WERI-Rb-1 (cell line): ENCODE measurements around the gene PAX8.

ENCODE experiments used
- DNase-seq: peaks from one replicate; pipeline ENCODE4 v3.0.0-alpha.2; 2020
- H3K27ac ChIP-seq: fragments of 250-450 bp; sonication (Bioruptor Pico); 2 replicates; pipeline ENCODE4 v1.5.1; 2020; ENCODE audit warnings: mild to moderate bottlenecking, moderate library complexity
- H3K27me3 ChIP-seq: fragments of 250-450 bp; sonication (Bioruptor Pico); 2 replicates; pipeline ENCODE4 v1.5.1; 2021; ENCODE audit warnings: mild to moderate bottlenecking, low read depth, moderate library complexity; ENCODE audit not compliant: insufficient read depth, severe bottlenecking
- H3K36me3 ChIP-seq: fragments of 250-450 bp; sonication (Bioruptor Pico); 2 replicates; pipeline ENCODE4 v1.5.1; 2020; ENCODE audit warnings: mild to moderate bottlenecking, moderate library complexity
- H3K4me3 ChIP-seq: 2 replicates; pipeline ENCODE4 v1.5.1; 2011; ENCODE audit warnings: low read depth, mild to moderate bottlenecking, control low read depth, low read length
- H3K9me3 ChIP-seq: fragments of 250-450 bp; sonication (Bioruptor Pico); 2 replicates; pipeline ENCODE4 v1.5.1; 2021; ENCODE audit warnings: mild to moderate bottlenecking, moderate library complexity; ENCODE audit not compliant: severe bottlenecking
- TF ChIP-seq, protein P1 (sequence below): IDR thresholded peaks from 2 replicates; pipeline ENCODE4 v1.5.1; 2011; ENCODE audit warnings: low read depth, mild to moderate bottlenecking, control low read depth, inconsistent platforms, low read length

The PAX8 gene

DNA sequence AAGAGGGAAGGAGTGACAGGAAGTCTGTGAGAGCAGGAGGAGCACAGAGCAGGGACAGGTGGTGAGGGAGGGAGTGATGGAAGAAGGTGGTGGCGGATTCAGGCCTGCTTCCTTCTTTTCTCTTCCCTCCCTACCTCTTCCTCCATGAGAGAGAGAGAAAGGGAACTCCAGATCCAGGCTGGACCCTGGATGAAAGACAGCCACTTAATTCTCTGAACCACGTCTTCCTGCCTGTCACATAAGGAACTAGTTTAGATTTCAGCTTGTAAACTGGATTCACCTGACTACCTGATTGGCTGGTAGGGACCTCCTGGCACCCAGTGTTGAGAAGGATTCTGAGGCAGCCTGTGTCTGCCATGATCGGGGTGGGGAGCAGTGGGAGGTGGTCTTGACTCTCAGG, 48.9 kb downstream of the PAX8 start:
- no peak for DNase-seq
- Histone ChIP-seq H3K36me3 (no peaks in the 10 kb centered on the region), H3K27ac (no peak overlapping the region), H3K27me3 (no peaks in the 10 kb centered on the region), H3K4me3 (no peak overlapping the region), H3K9me3 (no peaks in the 10 kb centered on the region)
- TF ChIP-seq, protein P1, sequence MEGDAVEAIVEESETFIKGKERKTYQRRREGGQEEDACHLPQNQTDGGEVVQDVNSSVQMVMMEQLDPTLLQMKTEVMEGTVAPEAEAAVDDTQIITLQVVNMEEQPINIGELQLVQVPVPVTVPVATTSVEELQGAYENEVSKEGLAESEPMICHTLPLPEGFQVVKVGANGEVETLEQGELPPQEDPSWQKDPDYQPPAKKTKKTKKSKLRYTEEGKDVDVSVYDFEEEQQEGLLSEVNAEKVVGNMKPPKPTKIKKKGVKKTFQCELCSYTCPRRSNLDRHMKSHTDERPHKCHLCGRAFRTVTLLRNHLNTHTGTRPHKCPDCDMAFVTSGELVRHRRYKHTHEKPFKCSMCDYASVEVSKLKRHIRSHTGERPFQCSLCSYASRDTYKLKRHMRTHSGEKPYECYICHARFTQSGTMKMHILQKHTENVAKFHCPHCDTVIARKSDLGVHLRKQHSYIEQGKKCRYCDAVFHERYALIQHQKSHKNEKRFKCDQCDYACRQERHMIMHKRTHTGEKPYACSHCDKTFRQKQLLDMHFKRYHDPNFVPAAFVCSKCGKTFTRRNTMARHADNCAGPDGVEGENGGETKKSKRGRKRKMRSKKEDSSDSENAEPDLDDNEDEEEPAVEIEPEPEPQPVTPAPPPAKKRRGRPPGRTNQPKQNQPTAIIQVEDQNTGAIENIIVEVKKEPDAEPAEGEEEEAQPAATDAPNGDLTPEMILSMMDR: no peak

DNA sequence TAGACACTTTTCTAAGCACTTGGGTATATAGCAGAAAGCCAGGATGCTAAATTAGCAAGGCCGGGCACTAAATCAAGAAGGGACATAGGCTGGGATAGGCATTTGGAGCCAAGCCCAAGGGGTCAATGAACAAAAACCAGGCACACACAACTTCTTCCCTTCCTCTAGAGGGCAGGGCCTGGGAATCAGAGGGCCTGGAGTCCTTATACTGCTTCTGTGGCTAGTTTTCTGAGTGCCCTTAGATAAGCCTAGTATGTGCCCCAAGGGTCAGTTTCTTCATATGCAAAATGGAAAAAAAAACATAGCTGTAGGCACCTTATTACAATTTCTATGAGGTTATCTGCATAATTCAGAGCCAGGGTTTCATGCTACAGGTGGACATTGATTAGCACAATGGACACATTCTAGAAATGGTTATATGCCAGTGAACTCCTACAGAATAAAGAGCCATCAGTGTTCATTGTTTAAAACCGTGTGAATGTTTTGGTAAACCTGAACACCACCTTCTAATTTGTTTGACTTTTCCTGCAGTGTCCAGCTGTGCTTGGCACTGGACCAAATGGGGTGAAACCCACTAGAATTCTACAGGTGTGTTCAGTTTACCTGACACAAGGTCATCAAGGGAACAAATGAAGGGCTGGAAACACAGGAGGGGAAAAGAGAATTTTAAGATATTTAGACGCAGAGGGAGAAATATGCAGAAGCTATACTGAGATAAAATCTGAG, 49.6 kb downstream of the PAX8 start:
- no peak for DNase-seq
- Histone ChIP-seq H3K36me3 (no peaks in the 10 kb centered on the region), H3K27me3 (no peaks in the 10 kb centered on the region), H3K9me3 (no peaks in the 10 kb centered on the region), H3K27ac (no peak overlapping the region), H3K4me3 (no peak overlapping the region)
- TF ChIP-seq, protein P1: 0 out of 2 replicates have a peak, but pooled peaks have one; percentile 1

- TF ChIP-seq, protein P1: no peak
- no peaks in the 10 kb centered on the region for H3K36me3 ChIP-seq
- DNase-seq: no peak
- no peaks in the 10 kb centered on the region for H3K27me3 ChIP-seq
- H3K4me3 ChIP-seq: no peak overlapping the region
- no peaks in the 10 kb centered on the region for H3K9me3 ChIP-seq
- no peak overlapping the region for H3K27ac ChIP-seq
Observed at GRCh38 chr2:113228351-113228750, 50.4 kb downstream of the PAX8 start.

DNA sequence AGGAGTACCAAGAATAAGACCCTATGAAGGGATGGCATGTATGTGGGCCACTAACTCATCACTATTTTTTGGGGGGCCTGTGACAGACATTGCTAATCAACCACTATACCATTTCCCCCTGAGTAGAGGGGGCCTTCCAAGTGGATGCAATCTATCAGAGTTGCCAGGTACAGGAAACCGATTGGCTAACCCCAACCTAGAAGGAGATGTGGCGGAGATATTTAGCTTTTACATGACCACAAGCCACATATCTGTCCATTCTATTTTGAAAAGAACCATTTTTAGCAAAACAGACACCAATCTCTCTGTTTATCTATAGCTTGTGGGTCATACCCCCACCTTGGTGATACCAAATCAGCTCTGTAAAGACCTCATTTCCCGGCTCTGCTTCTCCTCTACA, 51.0 kb downstream of the PAX8 start:
- H3K4me3 ChIP-seq: no peak overlapping the region
- H3K36me3 ChIP-seq: no peaks in the 10 kb centered on the region
- H3K27ac ChIP-seq: no peak overlapping the region
- no peaks in the 10 kb centered on the region for H3K27me3 ChIP-seq
- DNase-seq: no peak
- TF ChIP-seq, protein P1: no peak
- H3K9me3 ChIP-seq: no peaks in the 10 kb centered on the region

DNA sequence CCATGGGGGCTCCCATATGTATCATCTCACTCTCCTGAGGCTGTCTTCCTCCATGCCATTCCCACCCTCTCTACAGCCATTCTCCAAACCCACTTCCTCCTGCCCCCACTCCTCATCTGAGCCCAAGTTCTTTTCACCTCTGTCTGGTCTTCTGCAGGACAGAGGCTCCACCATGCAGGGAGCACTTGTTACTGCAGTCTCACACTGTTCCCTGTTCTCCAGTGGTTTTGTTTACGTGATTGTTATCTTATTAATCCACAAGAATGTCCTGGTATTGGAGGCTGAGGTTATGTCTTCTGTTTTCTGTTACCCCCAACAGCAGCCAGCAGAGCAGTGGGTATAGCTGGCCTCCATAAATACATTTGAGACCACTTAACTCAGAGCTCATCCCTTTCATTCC, 51.4 kb downstream of the PAX8 start:
- TF ChIP-seq, protein P1: no peak

GRCh38 chr2:113226462-113226861, 52.3 kb downstream of the PAX8 start:
- no peaks in the 10 kb centered on the region for H3K27me3 ChIP-seq
- H3K9me3 ChIP-seq: no peaks in the 10 kb centered on the region
- DNase-seq: no peak
- H3K27ac ChIP-seq: no peak overlapping the region
- TF ChIP-seq, protein P1: no peak
- H3K4me3 ChIP-seq: no peak overlapping the region
- H3K36me3 ChIP-seq: no peaks in the 10 kb centered on the region

More for the DNA sequence above, 51.4 kb downstream of the PAX8 start:
- no peaks in the 10 kb centered on the region for H3K36me3 ChIP-seq
- H3K9me3 ChIP-seq: no peaks in the 10 kb centered on the region
- no peak overlapping the region for H3K4me3 ChIP-seq
- H3K27me3 ChIP-seq: no peaks in the 10 kb centered on the region
- no peak overlapping the region for H3K27ac ChIP-seq
- DNase-seq: no peak
